GM12892 (cell line): ENCODE measurements around the gene LRRC42.
"Not testable (repeated sequence)": the region's sequence is repeated elsewhere in the genome, so short reads cannot be mapped to it uniquely, and the experiment has no call there.

Source experiments
- DNase-seq: peaks from one replicate; pipeline ENCODE4 v3.0.0; 2011; ENCODE audit not compliant: insufficient read length
- FAIRE-seq: peaks from 2 replicates; lab custom pipeline; 2011; peaks lifted over from hg19 to GRCh38; lab: Jason Lieb, UNC
- POLR2A ChIP-seq: IDR thresholded peaks from 2 replicates; pipeline ENCODE4 v1.6.1; 2011; ENCODE audit warnings: low read depth, low read length, control low read depth
- POLR2AphosphoS5 ChIP-seq: IDR thresholded peaks from 2 replicates; pipeline ENCODE4 v1.6.1; 2011; ENCODE audit warnings: low read depth, low read length, control low read depth
- TAF1 ChIP-seq: IDR thresholded peaks from 2 replicates; pipeline ENCODE4 v1.6.1; 2011; ENCODE audit warnings: low read depth, mild to moderate bottlenecking, control low read depth, low read length, borderline replicate concordance

LRRC42 gene

GRCh38 chr1:53999920-54000319 lies 53.8 kb downstream of the LRRC42 start:
- no peak for TF ChIP-seq TAF1
- no peak for TF ChIP-seq POLR2A
- no peak for TF ChIP-seq POLR2AphosphoS5
- FAIRE-seq, result no peak
- DNase-seq, result no peak

GRCh38 chr1:54001591-54001990 lies 55.4 kb downstream of the LRRC42 start:
- TF ChIP-seq TAF1 (no peak), POLR2A (no peak), POLR2AphosphoS5 (no peak)
- FAIRE-seq, result no peak
- no peak for DNase-seq

- DNase-seq (no peak), FAIRE-seq (no peak)
- TF ChIP-seq TAF1, result no peak
- no peak for TF ChIP-seq POLR2A
- no peak for TF ChIP-seq POLR2AphosphoS5
Measured at GRCh38 chr1:54002544-54003248, 56.5 kb downstream of the LRRC42 start.

- FAIRE-seq, result no peak
- no peak for DNase-seq
- no peak for TF ChIP-seq POLR2A
- no peak for TF ChIP-seq POLR2AphosphoS5
Measured at GRCh38 chr1:54003249-54003646, 57.1 kb downstream of the LRRC42 start.

- DNase-seq, FAIRE-seq: not testable (repeated sequence)
Measured at GRCh38 chr1:54003750-54004480, 57.8 kb downstream of the LRRC42 start.

GRCh38 chr1:54004481-54005049 lies 58.4 kb downstream of the LRRC42 start:
- FAIRE-seq (no peak), DNase-seq (no peak)
- no peak for TF ChIP-seq POLR2A
- no peak for TF ChIP-seq TAF1
- no peak for TF ChIP-seq POLR2AphosphoS5

- TF ChIP-seq POLR2A (no peak), TAF1 (no peak)
- FAIRE-seq, result no peak
Measured at GRCh38 chr1:54006508-54006907, 60.4 kb downstream of the LRRC42 start.

GRCh38 chr1:54007613-54008012 lies 61.5 kb downstream of the LRRC42 start:
- no peak for FAIRE-seq
- DNase-seq, result no peak
- no peak for TF ChIP-seq TAF1
- no peak for TF ChIP-seq POLR2AphosphoS5

More at GRCh38 chr1:54006508-54006907, 60.4 kb downstream of the LRRC42 start:
- no peak for DNase-seq

GRCh38 chr1:54008876-54009275 lies 62.7 kb downstream of the LRRC42 start:
- DNase-seq (no peak), FAIRE-seq (no peak)
- TF ChIP-seq POLR2A (no peak), TAF1 (no peak)

GRCh38 chr1:54009406-54009805 lies 63.3 kb downstream of the LRRC42 start:
- DNase-seq, result no peak
- TF ChIP-seq POLR2AphosphoS5 (no peak), TAF1 (no peak), POLR2A (no peak)
- no peak for FAIRE-seq

- DNase-seq (no peak), FAIRE-seq (no peak)
Measured at GRCh38 chr1:54010415-54011117, 64.4 kb downstream of the LRRC42 start.

More at GRCh38 chr1:54010415-54011117, 64.4 kb downstream of the LRRC42 start:
- no peak for TF ChIP-seq TAF1
- TF ChIP-seq POLR2AphosphoS5, result no peak
- TF ChIP-seq POLR2A, result no peak
